Keratinocyte (primary cell): ENCODE data around the gene ARMCX2.

Experiments used
- EZH2 ChIP-seq: IDR thresholded peaks from one replicate; pipeline ENCODE4 v1.6.1; 2012; ENCODE audit warnings: inconsistent platforms, mild to moderate bottlenecking, low read length, moderate library complexity
- TF ChIP-seq, protein P1 (sequence below), 3 experiments: IDR thresholded peaks in 1 of 3; conservative IDR thresholded peaks in 1 of 3; optimal IDR thresholded peaks in 1 of 3; 2 replicates in 2 of 3; 3 replicates in 1 of 3; pipeline versions ENCODE3 to v1.5.1; 2011; ENCODE audit warnings: low read length in 3 of 3, mild to moderate bottlenecking in 3 of 3, moderate library complexity in 2 of 3, control low read depth in 1 of 3, inconsistent platforms in 1 of 3; ENCODE audit not compliant: insufficient read depth in 2 of 3; ENCODE audit errors: extremely low read depth in 1 of 3

GRCh38 chrX:101605728-101606127, 53.9 kb downstream of the ARMCX2 start:
- TF ChIP-seq, protein P1, sequence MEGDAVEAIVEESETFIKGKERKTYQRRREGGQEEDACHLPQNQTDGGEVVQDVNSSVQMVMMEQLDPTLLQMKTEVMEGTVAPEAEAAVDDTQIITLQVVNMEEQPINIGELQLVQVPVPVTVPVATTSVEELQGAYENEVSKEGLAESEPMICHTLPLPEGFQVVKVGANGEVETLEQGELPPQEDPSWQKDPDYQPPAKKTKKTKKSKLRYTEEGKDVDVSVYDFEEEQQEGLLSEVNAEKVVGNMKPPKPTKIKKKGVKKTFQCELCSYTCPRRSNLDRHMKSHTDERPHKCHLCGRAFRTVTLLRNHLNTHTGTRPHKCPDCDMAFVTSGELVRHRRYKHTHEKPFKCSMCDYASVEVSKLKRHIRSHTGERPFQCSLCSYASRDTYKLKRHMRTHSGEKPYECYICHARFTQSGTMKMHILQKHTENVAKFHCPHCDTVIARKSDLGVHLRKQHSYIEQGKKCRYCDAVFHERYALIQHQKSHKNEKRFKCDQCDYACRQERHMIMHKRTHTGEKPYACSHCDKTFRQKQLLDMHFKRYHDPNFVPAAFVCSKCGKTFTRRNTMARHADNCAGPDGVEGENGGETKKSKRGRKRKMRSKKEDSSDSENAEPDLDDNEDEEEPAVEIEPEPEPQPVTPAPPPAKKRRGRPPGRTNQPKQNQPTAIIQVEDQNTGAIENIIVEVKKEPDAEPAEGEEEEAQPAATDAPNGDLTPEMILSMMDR (optimal IDR thresholded peaks at IDR 0.05 in 1 of 3, IDR thresholded peaks at IDR 0.05 in 1 of 3, conservative IDR thresholded peaks at IDR 0.05 in 1 of 3; ENCODE audit: extremely low read depth in 1 of 3, insufficient read depth in 2 of 3, low read length in 3 of 3), result no peak
- no peak for TF ChIP-seq EZH2
